Left colon (tissue), 2 donors: ENCODE data around the gene PKM. TPM values are rescaled to one million over a fixed set of nuclear protein-coding genes. Genes with fewer than 3 reads are reported as not detected.

ENCODE experiments used
- total RNA-seq, 2 donors: library from RNA; stranded (reverse); fragmentation: NEBNext Ultra II Directional; extraction: Animal tissue kit (Norgen Biotek cat#: 25700); gene quantifications; one replicate each; pipeline ENCODE4 v1.2.1, GENCODE V29; 2021
- donor health status: DM: no; HTN: no; CAD: no.
- donor health status: DM: yes; HTN: yes; CAD: no.

PKM gene
- total RNA-seq, 2 donors from 2014 or later = 407 to 466 TPM

Other genes with a start within 250 kb of the PKM start
- gene MYO9A, start 113.0 kb downstream of the PKM start, total RNA-seq = 10 to 100 TPM; 43.1 to 45.6 TPM
- 1 to 10 TPM; 2.7 to 3.1 TPM for gene SENP8, start 112.8 kb downstream of the PKM start, total RNA-seq
- gene GRAMD2A, start 33.4 kb downstream of the PKM start, total RNA-seq = 1 to 10 TPM; 1.0 to 6.3 TPM
- gene PARP6, start 41.4 kb upstream of the PKM start, total RNA-seq = 10 to 100 TPM; 39.1 to 40.8 TPM
- 1 to 10 TPM; 1.1 to 1.2 TPM for gene CELF6, start 89.0 kb upstream of the PKM start, total RNA-seq
- 100 to 1,000 TPM in 1 of 2 donors, 10 to 100 TPM in 1; 91.4 to 107 TPM for gene HEXA, start 144.8 kb upstream of the PKM start, total RNA-seq
- gene TMEM202, start 167.1 kb upstream of the PKM start, total RNA-seq = not detected
- 100 to 1,000 TPM; 118 to 131 TPM for gene ARIH1, start 243.1 kb upstream of the PKM start, total RNA-seq